OCI-LY3 (cell line): Measurements from ENCODE around the gene CTSH.
A peak's percentile ranks its signal among the peaks of the same experiment; 100 is the strongest.
"Not testable (repeated sequence)": the region's sequence is repeated elsewhere in the genome, so short reads cannot be mapped to it uniquely, and the experiment has no call there.

ENCODE experiments used
- H2AFZ ChIP-seq: fragments of 200-600, 300-600 bp; shearing (Covaris generic); 2 replicates; pipeline ENCODE4 v1.6.0; 2014; ENCODE audit warnings: antibody characterized with exemption, low read depth, low read length
- H3K27ac ChIP-seq: fragments of 200-600, 300-600 bp; sonication (generic); 2 replicates; pipeline ENCODE4 v1.5.1; 2014; ENCODE audit warnings: mild to moderate bottlenecking, low read length, moderate library complexity, mixed read lengths
- H3K27me3 ChIP-seq: fragments of 200-600, 300-600 bp; sonication (generic); 2 replicates; pipeline ENCODE4 v1.6.1; 2014; ENCODE audit warnings: low read depth, low read length, mixed read lengths
- H3K36me3 ChIP-seq: fragments of 200-600, 300-600 bp; sonication (generic); replicated peaks from 2 replicates; pipeline ENCODE3; 2014; ENCODE audit warnings: low read depth, low read length, mixed read lengths
- H3K4me1 ChIP-seq: fragments of 300-600, 200-600 bp; sonication (generic); 2 replicates; pipeline ENCODE4 v1.6.1; 2014; ENCODE audit warnings: low read length, mixed read lengths
- H3K4me2 ChIP-seq: fragments of 200-600, 300-600 bp; sonication (generic); 2 replicates; pipeline ENCODE4 v1.6.1; 2014; ENCODE audit warnings: low read length, mixed read lengths
- H3K4me3 ChIP-seq: fragments of 300-600, 200-600 bp; sonication (generic); 2 replicates; pipeline ENCODE4 v1.5.1; 2014; ENCODE audit warnings: antibody characterized with exemption, mild to moderate bottlenecking, low read length, moderate library complexity
- H3K79me2 ChIP-seq: fragments of 300-600, 200-600 bp; shearing (Covaris generic); 2 replicates; pipeline ENCODE4 v1.6.1; 2014; ENCODE audit warnings: mild to moderate bottlenecking, low read length, mixed read lengths
- H3K9ac ChIP-seq: fragments of 300-600, 200-600 bp; shearing (Covaris generic); 2 replicates; pipeline ENCODE4 v1.6.0; 2014; ENCODE audit warnings: mild to moderate bottlenecking, low read length, moderate library complexity
- H3K9me3 ChIP-seq: fragments of 200-600, 300-600 bp; shearing (Covaris generic); 2 replicates; pipeline ENCODE4 v1.6.1; 2014; ENCODE audit warnings: low read length, mixed read lengths; ENCODE audit not compliant: insufficient read depth
- H4K20me1 ChIP-seq: fragments of 200-600, 300-600 bp; sonication (generic); 2 replicates; pipeline ENCODE4 v1.6.1; 2016; ENCODE audit warnings: low read length, mixed read lengths; ENCODE audit not compliant: insufficient read depth
- CTCF ChIP-seq: fragments of 200-600, 300-600 bp; sonication (generic); IDR thresholded peaks from 2 replicates; pipeline ENCODE4 v1.5.1; 2014; ENCODE audit warnings: antibody characterized with exemption, low read length, low read depth
- EZH2phosphoT487 ChIP-seq: fragments of 200-600 bp; shearing (Covaris generic); IDR thresholded peaks from 2 replicates; pipeline ENCODE4 v1.6.1; 2018; ENCODE audit warnings: antibody characterized with exemption, mixed run types, low read depth

The CTSH gene

GRCh38 chr15:78880813-78881212 is 64.0 kb downstream of the CTSH start:
- no peak overlapping the region for H3K9ac ChIP-seq
- no peaks in the 10 kb centered on the region for H3K9me3 ChIP-seq
- H3K4me1 ChIP-seq = peaks cover 38% of the 10 kb centered on the region
- H3K36me3 ChIP-seq = peaks cover 65% of the 10 kb centered on the region
- no peak overlapping the region for H3K4me2 ChIP-seq
- peaks cover 100% of the 10 kb centered on the region for H3K79me2 ChIP-seq
- no peak overlapping the region for H2AFZ ChIP-seq
- peaks cover 100% of the 10 kb centered on the region for H4K20me1 ChIP-seq
- H3K4me3 ChIP-seq = no peak overlapping the region
- TF ChIP-seq CTCF = no peak
- TF ChIP-seq EZH2phosphoT487 = no peak
- H3K27me3 ChIP-seq = no peaks in the 10 kb centered on the region
- no peak overlapping the region for H3K27ac ChIP-seq

GRCh38 chr15:78880242-78880533 is 64.7 kb downstream of the CTSH start:
- H2AFZ ChIP-seq = no peak overlapping the region
- H3K27ac ChIP-seq = no peak overlapping the region
- no peaks in the 10 kb centered on the region for H3K9me3 ChIP-seq
- H3K4me1 ChIP-seq = peaks cover 39% of the 10 kb centered on the region
- H3K4me2 ChIP-seq = no peak overlapping the region
- H3K4me3 ChIP-seq = no peak overlapping the region
- no peaks in the 10 kb centered on the region for H3K27me3 ChIP-seq
- peaks cover 100% of the 10 kb centered on the region for H3K79me2 ChIP-seq
- TF ChIP-seq EZH2phosphoT487 (no peak), CTCF (no peak)
- H3K9ac ChIP-seq = no peak overlapping the region
- H4K20me1 ChIP-seq = peaks cover 100% of the 10 kb centered on the region
- H3K36me3 ChIP-seq = peaks cover 58% of the 10 kb centered on the region

- H3K9me3 ChIP-seq = no peaks in the 10 kb centered on the region
- H4K20me1 ChIP-seq = peaks cover 100% of the 10 kb centered on the region
- no peak overlapping the region for H3K9ac ChIP-seq
- H3K4me1 ChIP-seq = peaks cover 42% of the 10 kb centered on the region
- peaks cover 58% of the 10 kb centered on the region for H3K36me3 ChIP-seq
- H3K27ac ChIP-seq = no peak overlapping the region
- peaks cover 100% of the 10 kb centered on the region for H3K79me2 ChIP-seq
- no peak for TF ChIP-seq EZH2phosphoT487
- no peak for TF ChIP-seq CTCF
- H3K4me2 ChIP-seq = no peak overlapping the region
- no peak overlapping the region for H2AFZ ChIP-seq
- H3K4me3 ChIP-seq = no peak overlapping the region
- no peaks in the 10 kb centered on the region for H3K27me3 ChIP-seq
Observed at GRCh38 chr15:78879517-78880241, 65.2 kb downstream of the CTSH start.

- Histone ChIP-seq H3K27me3 (no peaks in the 10 kb centered on the region), H4K20me1 (peaks cover 98% of the 10 kb centered on the region), H3K4me1 (peaks cover 41% of the 10 kb centered on the region), H3K27ac (no peak overlapping the region), H3K9ac (no peak overlapping the region), H2AFZ (no peak overlapping the region), H3K79me2 (peaks cover 100% of the 10 kb centered on the region), H3K4me3 (no peak overlapping the region), H3K4me2 (peak overlapping the region; percentile 24), H3K36me3 (peaks cover 52% of the 10 kb centered on the region), H3K9me3 (no peaks in the 10 kb centered on the region)
- no peak for TF ChIP-seq CTCF
- no peak for TF ChIP-seq EZH2phosphoT487
Observed at GRCh38 chr15:78878356-78878755, 66.5 kb downstream of the CTSH start.

GRCh38 chr15:78876954-78877353 is 67.9 kb downstream of the CTSH start:
- H3K4me3 ChIP-seq = peak overlapping the region; percentile 96
- not testable (repeated sequence) for H3K9ac ChIP-seq, H3K27ac ChIP-seq, H3K9me3 ChIP-seq, H3K27me3 ChIP-seq, H2AFZ ChIP-seq
- peaks cover 92% of the 10 kb centered on the region for H3K79me2 ChIP-seq
- peak overlapping the region; percentile 98 for H3K4me2 ChIP-seq
- H4K20me1 ChIP-seq = peaks cover 84% of the 10 kb centered on the region
- peaks cover 40% of the 10 kb centered on the region for H3K36me3 ChIP-seq
- peaks cover 43% of the 10 kb centered on the region for H3K4me1 ChIP-seq
